ENCODE results near the gene NOC2L.
"Not testable (repeated sequence)": the region's sequence is repeated elsewhere in the genome, so short reads cannot be mapped to it uniquely, and the experiment has no call there.

Gene NOC2L

DNA sequence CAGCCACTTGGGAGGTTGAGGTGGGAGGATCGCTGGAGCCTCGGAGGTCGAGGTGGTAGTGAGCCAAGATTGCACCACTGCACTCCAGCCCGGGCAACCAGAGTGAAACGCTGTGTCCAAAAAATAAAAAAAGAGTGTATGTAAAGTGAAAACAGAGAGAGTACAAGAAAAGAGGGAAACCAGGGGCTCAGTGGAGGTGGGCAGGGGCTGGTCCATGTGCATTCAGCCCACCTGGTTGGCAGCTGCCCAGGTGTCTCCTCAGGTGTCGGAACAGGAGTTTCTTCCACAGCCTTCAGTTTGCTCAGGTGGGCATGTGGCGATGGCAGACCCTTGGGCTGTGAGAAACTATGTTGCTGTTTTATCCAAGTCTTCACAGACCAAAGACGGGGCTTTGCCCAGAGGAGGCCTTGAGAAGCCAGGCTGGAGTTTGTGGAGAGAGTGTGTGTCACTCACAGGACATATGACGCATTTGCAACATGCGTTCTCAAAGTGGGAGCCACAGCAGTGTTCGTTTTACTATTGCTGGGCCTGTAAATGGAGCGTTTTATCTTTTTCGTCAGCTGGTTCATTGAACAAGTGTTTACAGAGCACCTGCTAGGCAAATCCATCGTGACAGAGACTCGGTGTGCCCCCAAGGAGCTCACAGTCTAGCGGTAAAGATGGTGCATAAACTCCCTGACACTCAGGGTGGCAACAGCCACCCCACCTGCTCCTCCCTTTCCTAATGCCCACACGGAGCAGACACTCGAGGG is 57.8 kb downstream of the NOC2L start:
- DNase-seq: no peak

GRCh38 chr1:899636-900317 is 59.3 kb downstream of the NOC2L start:
- no peak for DNase-seq

DNA sequence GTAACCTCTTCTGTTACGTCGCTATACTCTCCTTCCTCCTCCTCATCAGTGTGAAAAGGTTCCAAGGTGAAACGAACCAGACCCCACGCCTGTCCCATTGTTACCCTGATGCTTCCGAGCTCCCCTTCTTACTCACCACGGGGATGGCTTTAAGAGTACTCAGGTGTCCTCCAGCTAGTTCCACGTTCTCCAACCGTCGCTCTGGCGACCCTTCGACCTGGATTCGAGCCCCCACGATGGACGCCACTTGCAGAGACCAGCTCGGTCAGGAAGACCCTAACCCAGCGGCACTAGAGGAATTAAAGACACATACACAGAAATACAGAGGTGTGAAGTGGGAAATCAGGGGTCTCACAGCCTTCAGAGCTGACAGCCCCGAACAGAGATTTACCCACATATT is 61.1 kb downstream of the NOC2L start:
- not testable (repeated sequence) for DNase-seq

DNA sequence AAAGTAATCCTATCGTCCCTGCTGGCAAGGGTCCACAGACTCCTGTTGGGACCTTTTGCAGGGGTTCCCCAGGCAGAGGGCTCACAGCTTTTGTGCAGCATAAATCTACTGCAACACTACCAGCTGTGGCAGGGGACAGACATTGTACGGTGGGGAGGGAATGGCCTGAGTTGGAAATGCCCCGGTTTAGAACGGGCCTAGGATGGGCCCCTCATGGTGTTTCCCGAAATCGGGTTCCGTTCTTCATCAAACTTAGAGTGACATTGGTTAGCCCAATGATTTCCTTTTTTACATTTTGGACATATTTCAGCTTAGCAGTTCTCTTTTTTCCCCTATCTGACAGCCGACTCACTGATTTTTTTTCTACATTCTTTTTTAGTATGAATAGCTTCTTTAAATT is 61.8 kb downstream of the NOC2L start:
- no peak for DNase-seq
